H1 (cell line): ENCODE results near the gene WRAP53. TPM values are rescaled to one million over a fixed set of nuclear protein-coding genes. Genes with fewer than 3 reads are reported as not detected.
A peak's percentile ranks its signal among the peaks of the same experiment; 100 is the strongest.

Source experiments
- ASH2L ChIP-seq: fragments of 200-600, 300-600 bp; sonication (generic); IDR thresholded peaks from one replicate; pipeline ENCODE4 v1.7.1; 2017; ENCODE audit warnings: low read length
- BCL11A ChIP-seq, 2 experiments: IDR thresholded peaks; one replicate each; pipeline ENCODE4 v1.6.1; 2011; ENCODE audit warnings: low read depth in 2 of 2, low read length in 2 of 2, mild to moderate bottlenecking in 2 of 2
- CHD1 ChIP-seq: IDR thresholded peaks from 2 replicates; pipeline ENCODE4 v1.6.1; 2012; ENCODE audit warnings: low read depth, low read length, improper control_type of control experiment
- CHD7 ChIP-seq: fragments of 300-600 bp; sonication (generic); IDR thresholded peaks from 2 replicates; pipeline ENCODE4 v1.7.1; 2012; ENCODE audit warnings: low read length, moderate library complexity, mild to moderate bottlenecking, inconsistent platforms; ENCODE audit not compliant: insufficient replicate concordance
- CTBP2 ChIP-seq: IDR thresholded peaks from 2 replicates; pipeline ENCODE4 v1.7.0; 2011; ENCODE audit warnings: borderline replicate concordance, mild to moderate bottlenecking, moderate library complexity, mixed read lengths, low read length; ENCODE audit not compliant: insufficient read depth, insufficient read length
- EP300 ChIP-seq, 2 experiments: IDR thresholded peaks; 1 replicate in 1 of 2; 2 replicates in 1 of 2; pipeline ENCODE4 v1.6.1; 2011 to 2012; ENCODE audit warnings: low read depth in 2 of 2, low read length in 2 of 2, mild to moderate bottlenecking in 2 of 2, borderline replicate concordance in 1 of 2, inconsistent platforms in 1 of 2, moderate library complexity in 1 of 2
- NRF1 ChIP-seq: IDR thresholded peaks from 2 replicates; pipeline ENCODE4 v1.6.1; 2011; ENCODE audit warnings: mild to moderate bottlenecking, low read depth, low read length, improper control_type of control experiment
- ZNF274 ChIP-seq: IDR thresholded peaks from 2 replicates; pipeline ENCODE4 v1.7.0; 2012; ENCODE audit warnings: low read length, borderline replicate concordance; ENCODE audit errors: extremely low read depth
- polyA plus RNA-seq, 7 experiments: library from polyadenylated mRNA; depleted of rRNA in 3 of 7; stranded (reverse) in 5 of 7; unstranded in 2 of 7; fragments of >200 nt in 5 of 7; fragments of 200-250 nt in 2 of 7; gene quantifications; 1 replicate in 5 of 7; 2 replicates in 1 of 7; 4 replicates in 1 of 7; pipeline versions ENCODE4 v1.2.1 to v1.2.3, GENCODE V29; 2011 to 2013; ENCODE audit warnings: missing spikeins in 2 of 7, mixed read lengths in 2 of 7
- total RNA-seq: library from RNA; stranded (reverse); fragmentation: NEBNext Ultra II Directional; extraction: Animal tissue kit (Norgen Biotek cat#: 25700); gene quantifications from 2 replicates; pipeline ENCODE4 v1.2.1, GENCODE V29; 2021

WRAP53 gene
- total and polyA plus RNA-seq, 2 of the 8 experiments (the other 6 are each of a cell fraction or from before 2014, with no cell fraction given), result 29.2 to 30.1 TPM

- TF ChIP-seq CHD7, result peak; percentile 72
- no peak for TF ChIP-seq ZNF274
- TF ChIP-seq BCL11A (IDR thresholded peaks at IDR 0.05; ENCODE audit: low read depth in 2 of 2, low read length in 2 of 2), result no peak
- no peak for TF ChIP-seq CTBP2
- peak; percentile 39 for TF ChIP-seq ASH2L
- TF ChIP-seq NRF1, result no peak
- no peak for TF ChIP-seq EP300 (IDR thresholded peaks at IDR 0.05; ENCODE audit: borderline replicate concordance in 1 of 2, low read depth in 2 of 2, low read length in 2 of 2)
- TF ChIP-seq CHD1, result no peak
Observed at GRCh38 chr17:7651097-7651664, 37.1 kb upstream of the WRAP53 start (continued).
